HEK293 (cell line): ENCODE results near the gene B4GALT6.

Source experiments
- CTCF ChIA-PET: fragments of 350-600 bp; formaldehyde crosslinking; extraction: SDS; loops from one replicate; lab custom pipeline; 2021; ENCODE audit warnings: antibody characterized with exemption; lab: Yijun Ruan, JAX
- POLR2A ChIA-PET: fragments of 300-600 bp; formaldehyde crosslinking; extraction: SDS; loops from one replicate; lab custom pipeline; 2020; ENCODE audit warnings: antibody characterized with exemption, inconsistent platforms; lab: Yijun Ruan, JAX
- H3K27ac ChIP-seq: fragments of 200-500 bp; sonication (Bioruptor generic); 2 replicates; pipeline ENCODE4 v1.5.1; 2014; ENCODE audit warnings: low read depth, low read length, control low read depth, inconsistent platforms; ENCODE audit errors: extremely low read depth
- H3K36me3 ChIP-seq, 2 experiments: fragments of 200-500 bp in 1 of 2; sonication (Bioruptor generic) in 1 of 2; 1 replicate in 1 of 2; 2 replicates in 1 of 2; pipeline ENCODE4 v1.5.1; 2014 to 2017; ENCODE audit warnings: inconsistent platforms in 2 of 2, low read length in 2 of 2; ENCODE audit not compliant: control insufficient read depth in 2 of 2, insufficient read depth in 1 of 2
- H3K4me1 ChIP-seq: fragments of 200-500 bp; sonication (Bioruptor generic); 2 replicates; pipeline ENCODE4 v1.5.1; 2014; ENCODE audit warnings: mild to moderate bottlenecking, low read length, inconsistent platforms; ENCODE audit not compliant: control insufficient read depth, insufficient read depth
- H3K4me3 ChIP-seq: 2 replicates; pipeline ENCODE4 v1.5.1; 2011; ENCODE audit warnings: low read depth, mild to moderate bottlenecking, control low read depth, low read length, moderate library complexity
- H3K9me3 ChIP-seq: fragments of 200-500 bp; sonication (Bioruptor generic); 2 replicates; pipeline ENCODE4 v1.5.1; 2014; ENCODE audit warnings: low read depth, low read length, inconsistent platforms; ENCODE audit not compliant: control insufficient read depth, insufficient read depth
- GLI2 ChIP-seq: fragments of 450-650 bp; formaldehyde crosslinking; IDR thresholded peaks from 2 replicates; pipeline ENCODE4; 2017; ENCODE audit warnings: missing biosample characterization, missing genetic modification characterization, low read depth, borderline replicate concordance
- HOXC10 ChIP-seq: sonication (generic); formaldehyde crosslinking; IDR thresholded peaks from 2 replicates; pipeline ENCODE4 v1.8.1; 2023; ENCODE audit warnings: mild to moderate bottlenecking, missing genetic modification reagents
- HOXD13 ChIP-seq: sonication (generic); formaldehyde crosslinking; IDR thresholded peaks from 2 replicates; pipeline ENCODE4 v1.8.0; 2022; ENCODE audit warnings: missing genetic modification reagents, borderline replicate concordance
- SALL2 ChIP-seq: fragments of 450-650 bp; formaldehyde crosslinking; IDR thresholded peaks from 2 replicates; pipeline ENCODE4 v1.5.0; 2017; ENCODE audit warnings: missing biosample characterization, mild to moderate bottlenecking, missing genetic modification characterization, borderline replicate concordance
- ZBTB17 ChIP-seq: fragments of 450-650 bp; formaldehyde crosslinking; IDR thresholded peaks from 2 replicates; pipeline ENCODE4 v1.5.1; 2016; ENCODE audit warnings: missing biosample characterization, missing genetic modification characterization
- ZBTB21 ChIP-seq: fragments of 450-650 bp; formaldehyde crosslinking; IDR thresholded peaks from 2 replicates; pipeline ENCODE4 v1.5.1; 2017; ENCODE audit warnings: missing biosample characterization, missing genetic modification characterization
- ZFP3 ChIP-seq: fragments of 450-650 bp; formaldehyde crosslinking; IDR thresholded peaks from 2 replicates; pipeline ENCODE4 v1.5.1; 2016; ENCODE audit warnings: low read depth, missing biosample characterization, missing genetic modification characterization
- ZNF112 ChIP-seq: fragments of 450-650 bp; formaldehyde crosslinking; IDR thresholded peaks from 2 replicates; pipeline ENCODE4 v1.5.0; 2017; ENCODE audit warnings: missing biosample characterization, missing genetic modification characterization
- ZNF140 ChIP-seq: fragments of 450-650 bp; formaldehyde crosslinking; IDR thresholded peaks from 2 replicates; pipeline ENCODE4 v1.5.1; 2016; ENCODE audit warnings: missing biosample characterization, missing genetic modification characterization
- ZNF155 ChIP-seq: fragments of 450-650 bp; formaldehyde crosslinking; IDR thresholded peaks from 2 replicates; pipeline ENCODE4 v1.5.1; 2016; ENCODE audit warnings: missing biosample characterization, missing genetic modification characterization
- ZNF19 ChIP-seq: fragments of 450-650 bp; formaldehyde crosslinking; IDR thresholded peaks from 2 replicates; pipeline ENCODE4; 2016; ENCODE audit warnings: missing biosample characterization, missing genetic modification characterization, low read depth
- ZNF202 ChIP-seq: fragments of 450-650 bp; formaldehyde crosslinking; IDR thresholded peaks from 2 replicates; pipeline ENCODE4 v1.5.1; 2016; ENCODE audit warnings: missing biosample characterization, missing genetic modification characterization, borderline replicate concordance
- ZNF211 ChIP-seq: fragments of 450-650 bp; formaldehyde crosslinking; IDR thresholded peaks from 2 replicates; pipeline ENCODE4 v1.5.1; 2016; ENCODE audit warnings: low read depth, missing biosample characterization, missing genetic modification characterization
- ZNF239 ChIP-seq: fragments of 450-650 bp; formaldehyde crosslinking; IDR thresholded peaks from 2 replicates; pipeline ENCODE4 v1.5.1; 2016; ENCODE audit warnings: missing biosample characterization, missing genetic modification characterization
- ZNF311 ChIP-seq: fragments of 450-650 bp; formaldehyde crosslinking; IDR thresholded peaks from 2 replicates; pipeline ENCODE4 v1.5.1; 2017; ENCODE audit warnings: missing biosample characterization, missing genetic modification characterization, borderline replicate concordance
- ZNF404 ChIP-seq: fragments of 450-650 bp; formaldehyde crosslinking; IDR thresholded peaks from 2 replicates; pipeline ENCODE4 v1.5.1; 2017; ENCODE audit warnings: missing biosample characterization, missing genetic modification characterization
- ZNF544 ChIP-seq: fragments of 450-650 bp; formaldehyde crosslinking; IDR thresholded peaks from 2 replicates; pipeline ENCODE4 v1.5.0; 2017; ENCODE audit warnings: missing biosample characterization, missing genetic modification characterization
- ZNF561 ChIP-seq: fragments of 450-650 bp; IDR thresholded peaks from 2 replicates; pipeline ENCODE4 v1.5.1; 2018; ENCODE audit warnings: missing biosample characterization, missing genetic modification characterization, borderline replicate concordance
- ZNF658 ChIP-seq: fragments of 450-650 bp; formaldehyde crosslinking; IDR thresholded peaks from 2 replicates; pipeline ENCODE4; 2016; ENCODE audit warnings: missing biosample characterization, missing genetic modification characterization
- ZNF830 ChIP-seq: fragments of 450-650 bp; IDR thresholded peaks from 2 replicates; pipeline ENCODE4 v1.5.0; 2018; ENCODE audit warnings: missing biosample characterization, missing genetic modification characterization, low read depth, mild to moderate bottlenecking, moderate library complexity
- TF ChIP-seq, protein P1 (sequence below): fragments of 450-650 bp; formaldehyde crosslinking; IDR thresholded peaks from 2 replicates; pipeline ENCODE4 v1.5.1; 2016; ENCODE audit warnings: missing biosample characterization, missing genetic modification characterization
- TF ChIP-seq, protein P2 (sequence below): fragments of 450-650 bp; formaldehyde crosslinking; IDR thresholded peaks from 2 replicates; pipeline ENCODE4 v1.5.1; 2016; ENCODE audit warnings: missing biosample characterization, missing genetic modification characterization
- TF ChIP-seq, protein P3 (sequence below): fragments of 450-650 bp; formaldehyde crosslinking; IDR thresholded peaks from 2 replicates; pipeline ENCODE4 v1.5.1; 2016; ENCODE audit warnings: missing biosample characterization, missing genetic modification characterization
- TF ChIP-seq, protein P4 (sequence below): fragments of 450-650 bp; formaldehyde crosslinking; IDR thresholded peaks from 2 replicates; pipeline ENCODE4 v1.5.1; 2016; ENCODE audit warnings: missing biosample characterization, missing genetic modification characterization, borderline replicate concordance

B4GALT6 gene

DNA sequence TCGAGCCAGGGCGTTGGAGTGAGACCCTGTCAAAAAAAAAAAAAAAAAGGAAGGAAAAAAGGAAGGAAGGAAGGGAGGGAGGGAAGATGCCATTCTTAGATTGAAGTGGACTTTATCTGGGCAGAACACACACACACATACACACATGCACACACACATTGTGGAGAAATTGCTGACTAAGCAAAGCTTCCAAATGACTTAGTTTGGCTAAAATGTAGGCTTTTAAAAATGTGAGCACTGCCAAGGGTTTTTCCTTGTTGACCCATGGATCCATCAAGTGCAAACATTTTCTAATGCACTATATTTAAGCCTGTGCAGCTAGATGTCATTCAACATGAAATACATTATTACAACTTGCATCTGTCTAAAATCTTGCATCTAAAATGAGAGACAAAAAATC is 93.3 kb downstream of the B4GALT6 start:
- H3K4me1 ChIP-seq: no peaks in the 10 kb centered on the region
- no peak for TF ChIP-seq ZNF140 (tag by site-specific recombination)
- TF ChIP-seq, protein P1, sequence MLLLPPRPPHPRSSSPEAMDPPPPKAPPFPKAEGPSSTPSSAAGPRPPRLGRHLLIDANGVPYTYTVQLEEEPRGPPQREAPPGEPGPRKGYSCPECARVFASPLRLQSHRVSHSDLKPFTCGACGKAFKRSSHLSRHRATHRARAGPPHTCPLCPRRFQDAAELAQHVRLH (tag by site-specific recombination): no peak
- no peak for TF ChIP-seq ZNF561 (tag by site-specific recombination)
- no peak for TF ChIP-seq ZNF155
- TF ChIP-seq SALL2: no peak
- no peak for TF ChIP-seq ZNF830 (tag by site-specific recombination)
- TF ChIP-seq, protein P2, sequence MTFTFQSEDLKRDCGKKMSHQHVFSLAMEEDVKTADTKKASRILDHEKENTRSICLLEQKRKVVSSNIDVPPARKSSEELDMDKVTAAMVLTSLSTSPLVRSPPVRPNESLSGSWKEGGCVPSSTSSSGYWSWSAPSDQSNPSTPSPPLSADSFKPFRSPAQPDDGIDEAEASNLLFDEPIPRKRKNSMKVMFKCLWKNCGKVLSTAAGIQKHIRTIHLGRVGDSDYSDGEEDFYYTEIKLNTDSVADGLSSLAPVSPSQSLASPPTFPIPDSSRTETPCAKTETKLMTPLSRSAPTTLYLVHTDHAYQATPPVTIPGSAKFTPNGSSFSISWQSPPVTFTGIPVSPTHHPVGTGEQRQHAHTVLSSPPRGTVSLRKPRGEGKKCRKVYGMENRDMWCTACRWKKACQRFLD (tag by site-specific recombination): no peak
- TF ChIP-seq, protein P3, sequence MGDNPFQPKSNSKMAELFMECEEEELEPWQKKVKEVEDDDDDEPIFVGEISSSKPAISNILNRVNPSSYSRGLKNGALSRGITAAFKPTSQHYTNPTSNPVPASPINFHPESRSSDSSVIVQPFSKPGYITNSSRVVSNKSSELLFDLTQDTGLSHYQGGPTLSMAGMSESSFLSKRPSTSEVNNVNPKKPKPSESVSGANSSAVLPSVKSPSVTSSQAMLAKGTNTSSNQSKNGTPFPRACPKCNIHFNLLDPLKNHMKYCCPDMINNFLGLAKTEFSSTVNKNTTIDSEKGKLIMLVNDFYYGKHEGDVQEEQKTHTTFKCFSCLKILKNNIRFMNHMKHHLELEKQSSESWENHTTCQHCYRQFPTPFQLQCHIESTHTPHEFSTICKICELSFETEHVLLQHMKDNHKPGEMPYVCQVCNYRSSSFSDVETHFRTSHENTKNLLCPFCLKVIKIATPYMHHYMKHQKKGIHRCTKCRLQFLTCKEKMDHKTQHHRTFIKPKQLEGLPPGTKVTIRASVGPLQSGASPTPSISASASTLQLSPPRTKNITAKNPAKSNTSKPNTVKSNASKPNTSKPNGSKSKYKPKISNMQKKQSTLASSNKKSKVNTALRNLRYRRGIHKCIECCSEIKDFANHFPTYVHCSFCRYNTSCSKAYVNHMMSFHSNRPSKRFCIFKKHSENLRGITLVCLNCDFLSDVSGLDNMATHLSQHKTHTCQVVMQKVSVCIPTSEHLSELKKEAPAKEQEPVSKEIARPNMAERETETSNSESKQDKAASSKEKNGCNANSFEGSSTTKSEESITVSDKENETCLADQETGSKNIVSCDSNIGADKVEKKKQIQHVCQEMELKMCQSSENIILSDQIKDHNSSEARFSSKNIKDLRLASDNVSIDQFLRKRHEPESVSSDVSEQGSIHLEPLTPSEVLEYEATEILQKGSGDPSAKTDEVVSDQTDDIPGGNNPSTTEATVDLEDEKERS: no peak
- TF ChIP-seq ZFP3 (tag by site-specific recombination): no peak
- TF ChIP-seq, protein P4, sequence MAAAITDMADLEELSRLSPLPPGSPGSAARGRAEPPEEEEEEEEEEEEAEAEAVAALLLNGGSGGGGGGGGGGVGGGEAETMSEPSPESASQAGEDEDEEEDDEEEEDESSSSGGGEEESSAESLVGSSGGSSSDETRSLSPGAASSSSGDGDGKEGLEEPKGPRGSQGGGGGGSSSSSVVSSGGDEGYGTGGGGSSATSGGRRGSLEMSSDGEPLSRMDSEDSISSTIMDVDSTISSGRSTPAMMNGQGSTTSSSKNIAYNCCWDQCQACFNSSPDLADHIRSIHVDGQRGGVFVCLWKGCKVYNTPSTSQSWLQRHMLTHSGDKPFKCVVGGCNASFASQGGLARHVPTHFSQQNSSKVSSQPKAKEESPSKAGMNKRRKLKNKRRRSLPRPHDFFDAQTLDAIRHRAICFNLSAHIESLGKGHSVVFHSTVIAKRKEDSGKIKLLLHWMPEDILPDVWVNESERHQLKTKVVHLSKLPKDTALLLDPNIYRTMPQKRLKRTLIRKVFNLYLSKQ (tag by site-specific recombination): no peak
- no peak for TF ChIP-seq ZNF404
- no peak for TF ChIP-seq ZNF19
- CTCF ChIA-PET: interaction anchor here (1.3 kb wide), 1 partner anchor 166 kb away, joined by 4 read pairs; no protein-coding TSS in a partner anchor
- no peaks in the 10 kb centered on the region for H3K9me3 ChIP-seq
- H3K4me3 ChIP-seq: no peak overlapping the region
- no peaks in the 10 kb centered on the region for H3K36me3 ChIP-seq
- no peak overlapping the region for H3K27ac ChIP-seq
- POLR2A ChIA-PET: no interaction called here

DNA sequence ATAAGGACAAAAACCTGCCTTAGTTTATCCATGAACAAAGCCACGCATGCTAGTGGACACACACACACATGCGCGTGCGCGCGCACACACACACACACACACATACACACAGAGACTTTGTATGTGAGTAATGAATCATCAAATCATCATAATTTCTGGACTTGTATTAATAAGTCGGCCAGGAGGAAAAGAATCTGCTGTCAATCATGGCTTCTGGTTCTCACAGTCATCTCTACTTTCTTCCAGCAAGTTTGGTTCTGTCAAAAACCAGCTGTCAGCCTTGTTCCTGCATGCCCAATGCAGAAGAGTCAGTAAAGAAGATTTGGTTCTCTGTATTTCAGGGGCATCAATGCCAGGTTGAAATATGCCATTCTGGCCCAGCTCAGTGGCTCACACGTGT is 93.8 kb downstream of the B4GALT6 start:
- no peak overlapping the region for H3K4me3 ChIP-seq
- no peaks in the 10 kb centered on the region for H3K36me3 ChIP-seq
- H3K27ac ChIP-seq: no peak overlapping the region
- TF ChIP-seq GLI2 (tag by site-specific recombination) (no peak), ZNF544 (no peak), HOXD13 (CRISPR knock-in tag) (no peak), HOXC10 (no peak), ZBTB17 (tag by site-specific recombination) (no peak), ZNF311 (tag by site-specific recombination) (no peak), ZNF19 (no peak), ZNF112 (tag by site-specific recombination) (no peak), ZNF211 (tag by site-specific recombination) (no peak), ZNF202 (tag by site-specific recombination) (no peak), ZBTB21 (tag by site-specific recombination) (no peak), ZNF239 (tag by site-specific recombination) (no peak), ZNF658 (tag by site-specific recombination) (no peak)
- no peaks in the 10 kb centered on the region for H3K4me1 ChIP-seq
- ChIA-PET POLR2A (no interaction called here), CTCF (interaction anchor here (0.7 kb wide), 1 partner anchor 165 kb away, joined by 3 read pairs; no protein-coding TSS in a partner anchor)
- no peaks in the 10 kb centered on the region for H3K9me3 ChIP-seq
